ENCODE measurements around the gene SHROOM1.

- no peak for TF ChIP-seq EP300 (IDR thresholded peaks at IDR 0.05)
- TF ChIP-seq POLR2AphosphoS5 (IDR thresholded peaks at IDR 0.05) = no peak
- no peak for TF ChIP-seq CTCF (IDR thresholded peaks at IDR 0.05)
- no peak for TF ChIP-seq POLR2A (IDR thresholded peaks at IDR 0.05)
These were observed 831 bp upstream of the SHROOM1 start for GRCh38 chr5:132831095-132831860.
